GM18526 (cell line): ENCODE data around the gene ENSA.

Experiments
- POLR2A ChIP-seq: IDR thresholded peaks from 3 replicates; pipeline ENCODE4 v1.6.1; 2011; ENCODE audit not compliant: insufficient read length; ENCODE audit errors: extremely low read depth

The ENSA gene

GRCh38 chr1:150619576-150620509, 9.6 kb downstream of the ENSA start:
- TF ChIP-seq POLR2A, result no peak

- no peak for TF ChIP-seq POLR2A
Measured at GRCh38 chr1:150615346-150616201, 13.8 kb downstream of the ENSA start.

- TF ChIP-seq POLR2A, result no peak
Measured at GRCh38 chr1:150613061-150613920, 16.1 kb downstream of the ENSA start.

GRCh38 chr1:150612014-150612345, 17.4 kb downstream of the ENSA start:
- no peak for TF ChIP-seq POLR2A

- TF ChIP-seq POLR2A, result no peak
Measured at GRCh38 chr1:150610576-150610975, 18.8 kb downstream of the ENSA start.

GRCh38 chr1:150609732-150610131, 19.7 kb downstream of the ENSA start:
- TF ChIP-seq POLR2A, result no peak

- TF ChIP-seq POLR2A, result no peak
Measured at GRCh38 chr1:150606463-150607142, 22.8 kb downstream of the ENSA start.

- TF ChIP-seq POLR2A, result no peak
Measured at GRCh38 chr1:150604226-150604588, 25.2 kb downstream of the ENSA start.

- no peak for TF ChIP-seq POLR2A
Measured at GRCh38 chr1:150603711-150604110, 25.7 kb downstream of the ENSA start.

- no peak for TF ChIP-seq POLR2A
Measured at GRCh38 chr1:150601540-150601939, 27.9 kb downstream of the ENSA start.

GRCh38 chr1:150596976-150597375, 32.4 kb downstream of the ENSA start:
- TF ChIP-seq POLR2A, result no peak

- no peak for TF ChIP-seq POLR2A
Measured at GRCh38 chr1:150596095-150596892, 33.1 kb downstream of the ENSA start.

- no peak for TF ChIP-seq POLR2A
Measured at GRCh38 chr1:150582371-150582770, 47.0 kb downstream of the ENSA start.

- no peak for TF ChIP-seq POLR2A
Measured at GRCh38 chr1:150579945-150580642, 49.3 kb downstream of the ENSA start.
